GM19463 (cell line): Measurements from ENCODE around the gene TCEANC2.
A peak's percentile ranks its signal among the peaks of the same experiment; 100 is the strongest.
"Not testable (repeated sequence)": the region's sequence is repeated elsewhere in the genome, so short reads cannot be mapped to it uniquely, and the experiment has no call there.

Source experiments
- ATAC-seq: cut with Tn5 transposase; IDR thresholded peaks from one replicate; pipeline ENCODE4 v1.9.1; 2021; ENCODE audit warnings: mild to moderate bottlenecking, moderate library complexity; ENCODE audit not compliant: unreplicated experiment

The TCEANC2 gene

DNA sequence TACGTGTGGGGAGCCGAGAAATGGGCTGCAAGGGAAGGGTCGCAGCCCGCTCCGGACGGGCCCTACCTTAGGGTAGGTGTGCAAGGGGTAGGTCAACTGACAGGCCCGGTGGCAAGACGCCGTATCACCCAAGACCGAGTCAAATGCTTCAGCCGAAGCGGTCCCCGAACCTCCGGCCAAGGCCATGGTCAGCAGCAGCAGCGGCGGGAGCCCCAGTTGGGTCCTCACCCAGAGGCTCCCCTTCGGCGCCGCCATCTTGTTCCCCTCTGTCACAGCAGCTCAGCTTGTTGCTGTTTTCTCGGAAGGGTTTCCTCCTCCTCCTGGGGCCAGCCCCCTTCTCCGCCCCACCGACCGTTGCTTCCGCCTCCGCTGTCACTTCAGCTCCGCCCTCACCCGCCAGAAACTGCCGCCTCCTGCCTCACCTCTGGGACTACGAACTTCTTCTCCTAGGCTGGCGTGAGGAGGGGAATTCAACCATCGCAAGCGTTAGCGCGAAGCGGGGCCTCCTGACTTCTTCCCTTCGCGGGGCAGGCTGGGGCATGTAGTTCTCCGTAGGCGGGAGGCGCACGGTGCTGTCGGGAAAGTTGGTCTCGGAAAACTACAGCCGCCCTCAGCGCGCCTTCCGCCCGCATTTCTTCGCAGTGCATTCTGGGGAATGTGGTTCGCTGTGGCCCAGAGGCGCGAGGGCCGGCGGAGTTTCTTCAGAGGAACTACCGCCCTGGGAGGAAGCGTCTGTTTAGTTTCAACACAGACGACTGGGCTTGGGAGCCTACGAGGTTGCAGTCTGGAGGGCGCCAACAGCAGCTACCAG is at the start of gene TCEANC2, which contains the start of gene TMEM59:
TSS of gene TCEANC2 (plus strand) at position 675 of the 811 bp plus-strand sequence. CDS start 815 bp downstream, outside the sequence.
TSS of gene TMEM59 (minus strand) at position 271 of the 811 bp plus-strand sequence. CDS start at position 255, 16 bp downstream.
- peak; percentile 93 for ATAC-seq

DNA sequence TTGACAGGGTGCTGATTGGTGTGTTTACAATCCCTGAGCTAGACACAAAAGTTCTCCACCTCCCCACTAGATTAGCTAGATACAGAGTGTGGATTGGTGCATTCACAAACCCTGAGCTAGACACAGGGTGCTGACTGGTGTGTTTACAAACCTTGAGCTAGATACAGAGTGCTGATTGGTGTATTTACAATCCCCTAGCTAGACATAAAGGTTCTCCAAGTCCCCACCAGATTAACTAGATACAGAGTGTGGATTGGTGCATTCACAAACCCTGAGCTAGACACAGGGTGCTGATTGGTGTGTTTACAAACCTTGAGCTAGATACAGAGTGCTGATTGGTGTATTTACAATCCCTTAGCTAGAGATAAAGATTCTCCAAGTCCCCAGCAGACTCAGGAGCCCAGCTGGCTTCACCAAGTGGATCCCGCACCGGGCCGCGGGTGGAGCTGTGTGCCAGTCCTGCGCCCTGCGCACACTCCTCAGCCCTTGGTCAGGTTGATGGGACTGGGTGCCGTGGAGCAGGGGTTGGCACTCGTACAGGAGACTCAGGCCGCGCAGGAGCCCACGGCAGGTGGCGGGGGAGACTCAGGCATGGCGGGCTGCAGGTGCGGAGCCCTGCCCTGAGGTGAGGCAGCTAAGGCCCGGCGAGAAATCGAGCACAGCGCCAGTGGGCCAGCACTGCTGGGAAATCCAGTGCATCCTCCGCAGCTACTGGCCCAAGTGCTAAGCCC is 49.5 kb upstream of the TCEANC2 start:
- not testable (repeated sequence) for ATAC-seq

DNA sequence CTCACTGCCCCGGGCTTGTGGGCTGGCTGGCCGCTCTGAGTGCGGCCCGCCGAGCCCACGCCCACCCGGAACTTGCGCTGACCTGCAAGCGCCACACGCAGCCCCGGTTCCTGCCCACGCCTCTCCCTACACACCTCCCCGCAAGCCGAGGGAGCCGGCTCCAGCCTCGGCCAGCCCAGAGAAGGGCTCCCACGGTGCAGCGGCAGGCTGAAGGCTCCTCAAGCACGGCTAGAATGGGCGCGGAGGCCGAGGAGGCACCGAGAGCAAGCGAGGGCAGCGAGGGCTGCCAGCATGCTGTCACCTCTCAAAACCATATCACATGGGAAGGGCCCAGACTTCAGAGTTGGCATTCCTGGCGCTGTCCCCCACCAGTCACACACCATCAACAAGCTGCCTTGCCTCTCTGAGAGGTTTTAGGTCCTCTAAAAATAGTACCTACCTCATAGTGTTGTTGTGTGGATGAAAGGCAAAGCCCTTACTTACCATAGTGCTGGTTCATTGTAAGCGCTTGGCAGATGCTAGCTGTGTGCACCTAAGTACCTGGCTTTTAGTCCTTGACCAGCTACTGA is 48.8 kb upstream of the TCEANC2 start:
- ATAC-seq: no peak

DNA sequence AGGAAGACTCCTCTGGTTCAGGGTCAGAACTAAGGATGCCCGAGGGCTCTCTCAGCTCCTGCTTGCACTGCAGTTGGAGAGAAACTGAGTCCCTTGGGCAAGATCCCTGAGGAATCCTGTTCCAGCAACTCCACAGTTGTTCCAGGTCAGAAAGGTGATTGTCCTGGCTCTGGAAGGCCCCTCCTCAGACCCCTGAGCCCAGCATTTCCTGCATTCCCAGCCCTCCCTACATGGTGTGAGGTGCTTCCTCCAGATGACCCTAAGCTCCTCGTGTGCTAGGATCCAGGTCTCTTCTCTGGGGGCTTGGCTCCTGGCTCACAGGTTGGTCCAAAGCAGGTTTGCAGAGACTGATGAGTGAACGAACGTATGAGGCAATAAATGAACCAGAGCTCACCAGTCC is 46.9 kb upstream of the TCEANC2 start:
- ATAC-seq: no peak

DNA sequence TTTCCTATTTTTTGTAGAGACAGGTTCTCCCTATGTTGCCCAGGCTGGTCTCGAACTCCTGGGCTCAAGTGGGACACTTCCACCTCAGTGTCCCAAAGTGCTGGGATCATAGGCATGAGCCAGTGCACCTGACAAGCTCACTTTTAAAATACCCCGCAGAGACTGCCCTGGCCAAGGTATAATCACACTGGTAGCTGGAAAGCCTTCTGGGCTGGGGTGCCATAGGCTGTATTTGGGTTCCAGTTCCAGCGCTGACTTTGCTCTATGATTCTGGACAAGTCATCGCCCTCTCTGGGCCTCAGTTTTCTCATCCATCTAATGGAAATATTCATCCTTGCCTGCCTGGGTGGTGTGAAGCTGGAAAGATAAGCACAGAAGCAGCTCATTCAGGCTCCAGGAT is 45.8 kb upstream of the TCEANC2 start:
- no peak for ATAC-seq

- ATAC-seq: no peak
Measured at GRCh38 chr1:54008876-54009275, 44.5 kb upstream of the TCEANC2 start.

DNA sequence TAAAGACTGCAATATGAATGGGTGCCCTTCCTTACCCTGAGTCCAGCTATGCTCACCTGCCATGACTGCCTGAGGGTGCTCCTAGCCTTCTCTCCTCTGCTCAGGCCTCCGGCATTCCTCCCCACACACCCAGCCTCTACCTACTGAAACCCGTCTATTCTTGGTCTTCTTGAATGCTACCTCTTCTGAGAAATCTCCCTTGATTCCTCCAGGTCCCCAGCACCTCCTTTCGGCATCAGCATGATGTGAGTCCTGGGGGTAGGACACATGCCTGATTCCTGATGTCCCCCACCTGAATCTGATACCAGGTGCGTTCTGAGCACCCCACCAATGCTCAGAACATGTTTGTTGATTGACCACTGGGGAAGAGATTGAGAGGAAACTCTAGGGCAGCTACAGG is 44.0 kb upstream of the TCEANC2 start:
- no peak for ATAC-seq

GRCh38 chr1:54010415-54011117 is 42.8 kb upstream of the TCEANC2 start:
- no peak for ATAC-seq

DNA sequence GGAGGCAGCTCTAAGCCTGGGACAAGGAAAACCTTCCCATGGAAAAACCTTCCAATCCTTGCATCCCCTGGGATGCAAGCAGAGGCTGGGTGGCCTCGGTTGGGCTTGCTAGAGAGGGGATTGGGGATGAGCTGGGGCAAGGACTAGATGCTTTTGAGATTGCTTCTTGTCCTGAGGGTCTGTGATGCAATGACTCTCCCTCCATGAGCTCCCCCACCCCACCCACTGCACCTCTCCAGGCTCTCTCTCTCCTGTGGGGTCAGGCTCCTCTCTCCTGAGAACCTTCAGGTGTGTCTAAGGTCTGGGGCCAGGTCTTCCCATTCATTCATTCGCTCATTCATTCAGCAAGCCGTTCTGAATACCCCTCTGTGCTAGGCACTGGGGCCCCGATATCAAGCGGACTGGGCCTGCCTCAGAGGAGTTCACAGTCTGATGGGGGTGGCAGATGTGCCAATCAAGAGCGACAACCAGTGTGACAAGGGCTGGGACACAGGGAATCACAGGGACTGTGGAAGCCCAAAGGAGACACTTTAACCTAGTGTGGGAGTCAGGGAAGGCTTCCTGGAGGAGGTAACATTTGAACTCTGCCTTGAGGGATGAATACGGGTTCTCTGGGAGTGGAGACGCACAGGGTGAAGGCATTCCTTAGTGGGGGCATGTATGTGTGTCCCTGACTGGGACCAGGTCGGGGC is 41.9 kb upstream of the TCEANC2 start:
- no peak for ATAC-seq

DNA sequence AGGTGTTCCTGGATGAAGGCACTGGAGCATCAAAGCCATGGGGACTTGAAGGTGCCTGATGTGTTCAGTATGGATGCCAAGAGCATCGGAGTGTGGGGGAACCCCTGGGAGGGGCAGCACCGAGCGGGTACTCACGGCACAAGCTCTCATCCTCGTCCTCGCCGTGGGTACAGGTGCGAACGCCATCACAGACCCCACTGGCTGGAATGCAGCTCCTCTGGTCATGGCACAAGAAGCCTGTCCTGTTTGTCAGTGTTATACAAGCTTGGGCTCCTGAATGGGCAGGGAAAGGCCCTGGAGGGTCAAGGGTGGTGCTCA is 41.4 kb upstream of the TCEANC2 start:
- ATAC-seq: no peak

DNA sequence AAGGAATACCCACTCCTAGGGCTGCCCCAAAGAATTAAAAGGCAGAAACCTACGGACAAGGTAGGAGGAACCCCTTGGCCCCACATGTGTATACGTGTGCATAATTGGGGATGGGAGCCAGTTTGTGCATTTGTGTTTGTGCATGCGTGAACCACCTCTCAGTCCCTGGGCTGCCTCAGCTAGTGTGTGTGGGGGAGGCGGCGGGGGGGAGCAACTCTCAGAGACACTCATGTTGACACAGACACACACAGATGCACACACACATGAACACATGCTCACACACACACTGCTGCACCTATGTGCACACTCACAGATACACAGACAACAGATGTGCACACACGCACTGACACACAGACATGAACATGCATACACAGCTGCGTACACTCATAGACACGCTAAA is 40.5 kb upstream of the TCEANC2 start:
- no peak for ATAC-seq

GRCh38 chr1:54013393-54014008 is 39.9 kb upstream of the TCEANC2 start:
- no peak for ATAC-seq

DNA sequence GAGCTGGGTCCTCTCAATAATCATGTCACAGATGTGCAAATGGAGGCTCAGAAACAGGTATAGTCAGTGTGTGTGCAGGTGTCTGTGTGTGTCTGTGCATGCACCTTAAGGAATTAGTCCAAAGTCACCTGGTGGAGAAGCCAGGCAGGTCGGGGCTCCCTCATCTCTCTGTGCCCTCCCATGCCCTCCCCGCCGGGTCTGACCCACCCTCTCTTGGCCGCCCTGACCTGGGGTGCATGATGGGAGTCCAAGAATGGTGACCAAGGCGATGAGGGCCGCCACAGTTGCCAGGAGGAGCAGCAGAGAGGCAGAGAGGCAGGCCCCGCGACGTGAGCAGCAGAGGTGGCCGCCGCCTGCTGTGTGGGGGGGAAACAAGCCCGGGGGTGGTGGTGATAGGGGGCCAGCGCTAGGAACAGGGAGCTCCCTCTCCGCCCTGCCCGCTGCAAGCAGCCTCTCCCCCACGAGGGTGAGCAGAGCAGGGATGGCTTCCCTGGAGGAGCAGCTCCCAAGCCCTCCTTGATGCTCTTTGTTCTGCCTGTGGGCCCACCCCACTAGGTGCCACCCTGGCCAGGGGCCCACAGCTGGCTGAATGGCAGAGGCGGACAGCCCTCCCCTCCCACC is 39.3 kb upstream of the TCEANC2 start:
- ATAC-seq: no peak

- ATAC-seq: no peak
Measured at GRCh38 chr1:54016343-54017282, 36.8 kb upstream of the TCEANC2 start.

DNA sequence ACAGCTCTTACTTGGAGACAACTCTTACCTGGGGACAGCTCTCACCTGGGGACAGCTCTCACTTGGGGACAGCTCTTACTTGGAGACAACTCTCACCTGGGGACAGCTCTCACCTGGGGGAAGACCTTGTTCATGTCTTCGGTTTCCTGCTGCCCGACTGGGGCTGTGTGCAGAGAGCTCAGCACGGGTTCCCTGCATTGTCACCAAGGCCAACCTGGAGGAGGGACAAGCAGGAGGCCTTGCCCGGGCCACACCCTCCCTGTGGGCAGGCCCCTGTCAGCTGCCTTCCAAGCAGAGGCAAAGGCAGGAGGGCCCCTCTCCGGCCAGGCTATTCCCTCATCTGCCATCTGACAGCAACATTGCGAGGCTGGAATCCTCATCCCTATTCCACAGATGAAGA is 35.4 kb upstream of the TCEANC2 start, which contains the start of gene LDLRAD1:
TSS of gene LDLRAD1 (minus strand) at position 208 of the 400 bp plus-strand sequence. CDS start at position 134, 74 bp downstream.
- ATAC-seq: no peak

DNA sequence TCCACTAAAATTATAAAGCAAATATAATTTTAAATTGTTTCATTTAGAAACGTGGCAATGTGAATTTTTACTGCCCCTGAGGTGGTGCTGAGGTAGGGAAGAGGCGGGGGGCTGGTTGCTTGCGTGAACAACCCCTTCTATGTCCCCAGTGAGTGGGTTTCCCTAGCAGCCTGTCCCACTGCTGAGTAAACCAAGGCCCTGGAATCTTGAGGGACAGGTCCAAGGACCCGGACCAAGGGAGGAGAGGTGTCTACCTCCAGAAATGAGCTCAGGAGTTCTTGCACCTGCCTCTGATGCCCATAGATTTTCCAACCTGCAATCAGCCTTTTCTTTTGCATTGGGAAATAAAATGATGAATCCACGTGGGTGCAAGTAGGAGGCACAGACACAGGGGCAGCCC is 34.8 kb upstream of the TCEANC2 start:
- no peak for ATAC-seq

DNA sequence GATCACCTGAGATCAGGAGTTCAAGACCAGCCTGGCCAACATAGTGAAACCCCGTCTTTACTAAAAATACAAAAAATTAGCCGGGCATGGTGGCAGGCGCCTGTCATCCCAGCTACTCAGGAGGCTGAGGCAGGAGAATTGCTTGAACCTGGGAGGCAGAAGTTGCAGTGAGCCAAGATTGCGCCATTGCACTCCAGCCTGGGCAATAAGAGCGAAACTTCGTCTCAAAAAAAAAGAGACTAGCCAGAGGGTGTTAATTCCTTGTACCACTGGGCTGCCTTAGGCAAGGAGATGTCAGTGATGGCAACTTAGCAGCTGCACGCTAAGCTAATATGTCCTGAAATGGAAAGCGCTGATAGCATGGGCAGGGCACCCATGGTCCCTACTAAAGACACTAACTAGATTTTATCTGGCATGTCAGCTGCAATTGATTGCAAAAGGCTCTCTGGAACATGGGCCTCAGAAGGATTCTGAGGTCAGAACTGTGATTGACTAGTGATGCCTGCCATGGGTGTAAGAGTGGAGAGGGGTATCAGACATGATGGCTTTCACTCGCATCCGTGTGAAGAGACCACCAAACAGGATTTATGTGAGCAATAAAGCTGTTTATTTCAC is 33.7 kb upstream of the TCEANC2 start:
- ATAC-seq: not testable (repeated sequence)

DNA sequence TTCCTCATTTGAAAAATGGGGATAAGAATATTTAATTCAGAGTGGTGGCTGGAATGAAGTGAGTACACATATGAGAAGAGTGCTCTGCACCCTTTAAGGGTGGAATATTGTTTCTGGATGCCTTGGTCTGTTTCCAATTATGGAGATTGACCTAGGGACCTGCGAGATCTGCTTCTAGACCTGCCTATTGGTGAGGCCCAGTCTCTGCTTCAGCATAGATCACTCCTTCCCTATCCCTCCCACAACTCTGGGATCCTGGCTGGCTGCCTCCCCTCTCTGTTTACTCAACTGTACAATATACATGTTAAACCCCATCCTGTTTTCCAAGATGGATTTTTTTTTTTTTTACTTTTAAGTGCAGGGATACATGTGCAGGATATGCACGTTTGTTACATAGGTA is 29.1 kb upstream of the TCEANC2 start:
- ATAC-seq: no peak
